ENCODE measurements around the gene BANP.
A peak's percentile ranks its signal among the peaks of the same experiment; 100 is the strongest.
"Not testable (repeated sequence)": the region's sequence is repeated elsewhere in the genome, so short reads cannot be mapped to it uniquely, and the experiment has no call there.

The BANP gene

GRCh38 chr16:88116121-88116520 is 164.9 kb downstream of the BANP start:
- Histone ChIP-seq H2BK5ac (ENCODE audit: low read depth, low read length, poor library complexity) (no peak overlapping the region), H2AK5ac (ENCODE audit: low read length) (no peak overlapping the region), H3K27ac (ENCODE audit: low read depth, low read length) (no peak overlapping the region), H4K91ac (ENCODE audit: low read depth, low read length) (no peak overlapping the region), H2BK120ac (ENCODE audit: insufficient read depth, low read length, poor library complexity) (no peak overlapping the region), H4K12ac (ENCODE audit: low read depth, low read length) (no peak overlapping the region), H3K79me2 (ENCODE audit: control insufficient read depth, insufficient read depth, low read length, poor library complexity) (no peaks in the 10 kb centered on the region), H3K4me3 (ENCODE audit: low read depth, low read length) (no peak overlapping the region), H3K27me3 (ENCODE audit: insufficient read depth, low read length) (no peaks in the 10 kb centered on the region), H3K79me1 (ENCODE audit: low read length) (no peaks in the 10 kb centered on the region), H3K9me3 (ENCODE audit: insufficient read depth, low read depth, low read length) (peaks cover 2% of the 10 kb centered on the region), H3K4me2 (ENCODE audit: low read length) (no peak overlapping the region), H2BK12ac (ENCODE audit: low read length) (no peak overlapping the region), H3K4me1 (ENCODE audit: control insufficient read depth in 1 of 2, insufficient read depth in 2 of 2, low read length in 2 of 2) (peaks cover 6 to 12% of the 10 kb centered on the region in 2 experiments), H3K18ac (ENCODE audit: low read length) (no peak overlapping the region), H3K14ac (ENCODE audit: low read length) (no peak overlapping the region), H2AFZ (ENCODE audit: insufficient read depth, low read length, poor library complexity) (no peak overlapping the region), H3K9ac (ENCODE audit: low read length) (no peak overlapping the region), H4K8ac (ENCODE audit: low read depth, low read length) (no peak overlapping the region), H3K23ac (ENCODE audit: low read length) (no peak overlapping the region), H3K4ac (ENCODE audit: low read depth, low read length) (no peak overlapping the region), H3K36me3 (ENCODE audit: control insufficient read depth in 1 of 2, insufficient read depth in 2 of 2, low read length in 2 of 2) (no peaks in the 10 kb centered on the region)
- WGBS (ENCODE audit: extremely low coverage, insufficient coverage, insufficient read length), result no CpG with 5 or more reads among the region's 13 CpGs
- no peak for DNase-seq

GRCh38 chr16:88117476-88117868 is 166.2 kb downstream of the BANP start:
- Histone ChIP-seq H3K9me3 (ENCODE audit: insufficient read depth, low read depth, low read length) (peaks cover 2% of the 10 kb centered on the region), H3K79me1 (ENCODE audit: low read length) (no peaks in the 10 kb centered on the region), H3K36me3 (ENCODE audit: control insufficient read depth in 1 of 2, insufficient read depth in 2 of 2, low read length in 2 of 2) (no peaks in the 10 kb centered on the region), H3K14ac (ENCODE audit: low read length) (no peak overlapping the region), H3K4me2 (ENCODE audit: low read length) (no peak overlapping the region), H4K12ac (ENCODE audit: low read depth, low read length) (no peak overlapping the region), H3K9ac (ENCODE audit: low read length) (no peak overlapping the region), H4K91ac (ENCODE audit: low read depth, low read length) (no peak overlapping the region), H2BK120ac (ENCODE audit: insufficient read depth, low read length, poor library complexity) (no peak overlapping the region), H3K4ac (ENCODE audit: low read depth, low read length) (no peak overlapping the region), H3K4me1 (ENCODE audit: control insufficient read depth in 1 of 2, insufficient read depth in 2 of 2, low read length in 2 of 2) (peaks cover 6 to 12% of the 10 kb centered on the region in 2 experiments), H3K27me3 (ENCODE audit: insufficient read depth, low read length) (no peaks in the 10 kb centered on the region), H3K79me2 (ENCODE audit: control insufficient read depth, insufficient read depth, low read length, poor library complexity) (no peaks in the 10 kb centered on the region), H4K8ac (ENCODE audit: low read depth, low read length) (no peak overlapping the region), H2AFZ (ENCODE audit: insufficient read depth, low read length, poor library complexity) (no peak overlapping the region), H2AK5ac (ENCODE audit: low read length) (no peak overlapping the region), H3K18ac (ENCODE audit: low read length) (no peak overlapping the region), H3K4me3 (ENCODE audit: low read depth, low read length) (no peak overlapping the region), H2BK12ac (ENCODE audit: low read length) (no peak overlapping the region), H3K27ac (ENCODE audit: low read depth, low read length) (no peak overlapping the region), H2BK5ac (ENCODE audit: low read depth, low read length, poor library complexity) (no peak overlapping the region), H3K23ac (ENCODE audit: low read length) (no peak overlapping the region)
- no CpG with 5 or more reads among the region's 20 CpGs for WGBS (ENCODE audit: extremely low coverage, insufficient coverage, insufficient read length)
- DNase-seq, result no peak

- Histone ChIP-seq H2AK5ac (ENCODE audit: low read length) (no peak overlapping the region), H3K9me3 (ENCODE audit: insufficient read depth, low read depth, low read length) (peaks cover 2% of the 10 kb centered on the region), H3K23ac (ENCODE audit: low read length) (no peak overlapping the region), H4K91ac (ENCODE audit: low read depth, low read length) (no peak overlapping the region), H4K8ac (ENCODE audit: low read depth, low read length) (no peak overlapping the region), H2AFZ (ENCODE audit: insufficient read depth, low read length, poor library complexity) (no peak overlapping the region), H3K27me3 (ENCODE audit: insufficient read depth, low read length) (no peaks in the 10 kb centered on the region), H3K4ac (ENCODE audit: low read depth, low read length) (no peak overlapping the region), H3K9ac (ENCODE audit: low read length) (no peak overlapping the region), H3K14ac (ENCODE audit: low read length) (no peak overlapping the region), H3K36me3 (ENCODE audit: control insufficient read depth in 1 of 2, insufficient read depth in 2 of 2, low read length in 2 of 2) (no peaks in the 10 kb centered on the region), H3K27ac (ENCODE audit: low read depth, low read length) (no peak overlapping the region), H2BK5ac (ENCODE audit: low read depth, low read length, poor library complexity) (no peak overlapping the region), H3K79me2 (ENCODE audit: control insufficient read depth, insufficient read depth, low read length, poor library complexity) (no peaks in the 10 kb centered on the region), H2BK12ac (ENCODE audit: low read length) (no peak overlapping the region), H3K4me1 (ENCODE audit: control insufficient read depth in 1 of 2, insufficient read depth in 2 of 2, low read length in 2 of 2) (peaks cover 6 to 12% of the 10 kb centered on the region in 2 experiments), H3K4me2 (ENCODE audit: low read length) (no peak overlapping the region), H4K12ac (ENCODE audit: low read depth, low read length) (no peak overlapping the region), H3K79me1 (ENCODE audit: low read length) (no peaks in the 10 kb centered on the region), H2BK120ac (ENCODE audit: insufficient read depth, low read length, poor library complexity) (no peak overlapping the region), H3K18ac (ENCODE audit: low read length) (no peak overlapping the region), H3K4me3 (ENCODE audit: low read depth, low read length) (no peak overlapping the region)
- DNase-seq, result peak in 1 of 2 donors; percentile 7
- no CpG with 5 or more reads among the region's 13 CpGs for WGBS (ENCODE audit: extremely low coverage, insufficient coverage, insufficient read length)
Measured at GRCh38 chr16:88118376-88118775, 167.1 kb downstream of the BANP start.

- DNase-seq, result peak; percentile 87 to 97
- not testable (repeated sequence) for H3K9ac ChIP-seq (ENCODE audit: low read length); H3K23ac ChIP-seq (ENCODE audit: low read length); H2BK120ac ChIP-seq (ENCODE audit: insufficient read depth, low read length, poor library complexity); H3K79me2 ChIP-seq (ENCODE audit: control insufficient read depth, insufficient read depth, low read length, poor library complexity); H2AK5ac ChIP-seq (ENCODE audit: low read length); H4K91ac ChIP-seq (ENCODE audit: low read depth, low read length); H3K79me1 ChIP-seq (ENCODE audit: low read length); H3K14ac ChIP-seq (ENCODE audit: low read length); H3K27ac ChIP-seq (ENCODE audit: low read depth, low read length); H2AFZ ChIP-seq (ENCODE audit: insufficient read depth, low read length, poor library complexity); H2BK12ac ChIP-seq (ENCODE audit: low read length); H2BK5ac ChIP-seq (ENCODE audit: low read depth, low read length, poor library complexity); H3K9me3 ChIP-seq (ENCODE audit: insufficient read depth, low read depth, low read length); H3K4me2 ChIP-seq (ENCODE audit: low read length); H4K12ac ChIP-seq (ENCODE audit: low read depth, low read length); H3K4me3 ChIP-seq (ENCODE audit: low read depth, low read length); H3K27me3 ChIP-seq (ENCODE audit: insufficient read depth, low read length); H3K36me3 ChIP-seq (ENCODE audit: control insufficient read depth in 1 of 2, insufficient read depth in 2 of 2, low read length in 2 of 2); H3K4ac ChIP-seq (ENCODE audit: low read depth, low read length); H3K18ac ChIP-seq (ENCODE audit: low read length); H4K8ac ChIP-seq (ENCODE audit: low read depth, low read length)
- no CpG with 5 or more reads among the region's 28 CpGs for WGBS (ENCODE audit: extremely low coverage, insufficient coverage, insufficient read length)
- H3K4me1 ChIP-seq (ENCODE audit: control insufficient read depth in 1 of 2, insufficient read depth in 2 of 2, low read length in 2 of 2), result peaks cover 6 to 12% of the 10 kb centered on the region in 2 experiments
Measured at GRCh38 chr16:88118852-88119741, 167.9 kb downstream of the BANP start.

All from trophoblast cell (in vitro differentiated cells and primary cell).